Liver (tissue), 9 donors: ENCODE data around the gene ZFAND3. TPM values are rescaled to one million over a fixed set of nuclear protein-coding genes. Genes with fewer than 3 reads are reported as not detected.

Experiments used
- DNase-seq: peaks from one replicate; pipeline ENCODE4 v3.0.0-alpha.2; 2017; ENCODE audit warnings: low spot score
- H3K27ac ChIP-seq, 2 donors: one replicate each; pipeline ENCODE4 v1.7.0; 2013; ENCODE audit warnings: inconsistent platforms in 2 of 2, low read length in 2 of 2, control low read depth in 1 of 2, low read depth in 1 of 2, mild to moderate bottlenecking in 1 of 2
- H3K27me3 ChIP-seq, 4 donors: one replicate each; pipeline versions ENCODE4 v1.6.1 to v1.7.0; 2013; ENCODE audit warnings: low read length in 3 of 4, inconsistent platforms in 1 of 4, mild to moderate bottlenecking in 1 of 4, moderate library complexity in 1 of 4; ENCODE audit not compliant: control insufficient read depth in 4 of 4, insufficient read depth in 4 of 4
- H3K36me3 ChIP-seq, 4 donors: one replicate each; pipeline versions ENCODE4 v1.6.1 to v1.7.0; 2013; ENCODE audit warnings: low read length in 3 of 4, mild to moderate bottlenecking in 3 of 4, low read depth in 1 of 4, moderate library complexity in 1 of 4; ENCODE audit not compliant: control insufficient read depth in 4 of 4, insufficient read depth in 3 of 4
- H3K4me1 ChIP-seq, 4 donors: one replicate each; pipeline versions ENCODE4 v1.6.1 to v1.7.0; 2013; ENCODE audit warnings: low read length in 3 of 4, mild to moderate bottlenecking in 3 of 4, moderate library complexity in 1 of 4; ENCODE audit not compliant: control insufficient read depth in 4 of 4, insufficient read depth in 4 of 4
- H3K4me3 ChIP-seq, 3 donors: one replicate each; pipeline versions ENCODE4 v1.6.1 to v1.7.0; 2013; ENCODE audit warnings: low read length in 3 of 3, control low read depth in 1 of 3, low read depth in 1 of 3, mild to moderate bottlenecking in 1 of 3
- H3K9ac ChIP-seq, 2 donors: one replicate each; pipeline ENCODE4 v1.7.0; 2013; ENCODE audit warnings: low read length in 2 of 2, mild to moderate bottlenecking in 2 of 2, moderate library complexity in 2 of 2, control low read depth in 1 of 2, low read depth in 1 of 2
- H3K9me3 ChIP-seq, 4 donors: one replicate each; pipeline versions ENCODE4 v1.6.1 to v1.7.0; 2013; ENCODE audit warnings: low read length in 3 of 4; ENCODE audit not compliant: control insufficient read depth in 4 of 4
- CTCF ChIP-seq: fragments of 150-350 bp; IDR thresholded peaks from 2 replicates; pipeline ENCODE4 v1.5.1; 2017; ENCODE audit warnings: improper control_type of control experiment, low read depth, low read length; ENCODE audit not compliant: missing input control
- EGR1 ChIP-seq, 2 donors: IDR thresholded peaks; 2 replicates each; pipeline ENCODE4 v1.6.1; 2016 to 2018; ENCODE audit warnings: antibody characterized with exemption in 2 of 2, low read depth in 2 of 2
- FOXA2 ChIP-seq: IDR thresholded peaks from 2 replicates; pipeline ENCODE4 v1.6.1; 2016; ENCODE audit warnings: antibody characterized with exemption
- HNF4A ChIP-seq, 2 donors: conservative IDR thresholded peaks; 2 replicates each; pipeline ENCODE4 v1.6.1; 2016; ENCODE audit warnings: antibody characterized with exemption in 2 of 2, mild to moderate bottlenecking in 2 of 2
- HNF4G ChIP-seq: IDR thresholded peaks from 2 replicates; pipeline ENCODE4 v1.6.1; 2016; ENCODE audit warnings: antibody characterized with exemption
- MAX ChIP-seq: IDR thresholded peaks from 2 replicates; pipeline ENCODE4 v1.6.1; 2016; ENCODE audit warnings: antibody characterized with exemption
- RAD21 ChIP-seq, 2 donors: IDR thresholded peaks; 2 replicates each; pipeline ENCODE4 v1.6.1; 2016; ENCODE audit warnings: antibody characterized with exemption in 2 of 2, mild to moderate bottlenecking in 2 of 2
- RXRA ChIP-seq, 2 donors: IDR thresholded peaks; 2 replicates each; pipeline ENCODE4 v1.6.1; 2017 to 2018; ENCODE audit warnings: antibody characterized with exemption in 2 of 2, mild to moderate bottlenecking in 1 of 2
- SP1 ChIP-seq: IDR thresholded peaks from 2 replicates; pipeline ENCODE4 v1.6.1; 2018; ENCODE audit warnings: antibody characterized with exemption, mild to moderate bottlenecking
- YY1 ChIP-seq: IDR thresholded peaks from 2 replicates; pipeline ENCODE4 v1.6.1; 2016; ENCODE audit warnings: antibody characterized with exemption, mild to moderate bottlenecking
- ZBTB33 ChIP-seq: IDR thresholded peaks from 2 replicates; pipeline ENCODE4 v1.6.1; 2016; ENCODE audit warnings: antibody characterized with exemption
- WGBS: extraction: QIAGEN DNeasy Blood & Tissue Kit; methylation state at CpG from one replicate; pipeline ENCODE4 v1.1.7; 2013; 5-methylcytosine and 5-hydroxymethylcytosine counted together
- polyA plus RNA-seq, 2 donors: library from polyadenylated mRNA; stranded (reverse) in 1 of 2; unstranded in 1 of 2; fragments of 200-250 nt in 1 of 2; fragments of >200 nt in 1 of 2; fragmentation: Nextera tagmentation in 1 of 2; extraction: Ambion mirVana in 1 of 2; gene quantifications; one replicate each; pipeline versions ENCODE4 v1.2.1 to v1.2.3, GENCODE V29; 2013 to 2015
- total RNA-seq, 2 donors: library from RNA; depleted of rRNA; stranded (reverse); fragments of >200 nt; gene quantifications; one replicate each; pipeline ENCODE4 v1.2.3, GENCODE V29; 2014
- donor health status: healthy.
- donor health status: healthy.
- donor health status: healthy.
- donor health status: healthy.
- donor health status: healthy.

Gene ZFAND3
- total and polyA plus RNA-seq, 4 donors, result 7.7 to 37.5 (median 23.1) TPM

- H3K4me1 ChIP-seq, result peaks cover 0 to 16% (median 9%) of the 10 kb centered on the region in 4 donors
- H3K9me3 ChIP-seq, result no peaks in the 10 kb centered on the region
- no peaks in the 10 kb centered on the region for H3K27me3 ChIP-seq
- H3K27ac ChIP-seq, result no peak overlapping the region
- 5% methylated on average over 35 of the region's 35 CpGs for WGBS
- DNase-seq, result no peak
- H3K4me3 ChIP-seq, result peak overlapping the region; percentile 52 to 54 (median 52)
- H3K36me3 ChIP-seq, result no peaks in the 10 kb centered on the region
- peak overlapping the region in 1 of 2 donors; percentile 47 for H3K9ac ChIP-seq
- peak; percentile 72 for TF ChIP-seq YY1
- TF ChIP-seq CTCF, result no peak
- peak in 1 of 2 donors; percentile 38 for TF ChIP-seq RAD21 (IDR thresholded peaks at IDR 0.05)
Measured at GRCh38 chr6:37783856-37784584, 35.5 kb upstream of the ZFAND3 start.

GRCh38 chr6:37784585-37784967, 35.0 kb upstream of the ZFAND3 start:
- Histone ChIP-seq H3K4me1 (peaks cover 0 to 16% (median 9%) of the 10 kb centered on the region in 4 donors), H3K9me3 (no peaks in the 10 kb centered on the region), H3K9ac (no peak overlapping the region), H3K27ac (no peak overlapping the region), H3K27me3 (no peaks in the 10 kb centered on the region), H3K4me3 (peak overlapping the region in 1 of 3 donors; percentile 52), H3K36me3 (no peaks in the 10 kb centered on the region)
- 47% methylated on average over 7 of the region's 7 CpGs for WGBS
- no peak for TF ChIP-seq FOXA2
- peak; percentile 11 to 14 for TF ChIP-seq RAD21 (IDR thresholded peaks at IDR 0.05)
- no peak for TF ChIP-seq EGR1 (IDR thresholded peaks at IDR 0.05; ENCODE audit: low read depth in 2 of 2)
- TF ChIP-seq SP1, result no peak
- no peak for TF ChIP-seq MAX
- TF ChIP-seq ZBTB33, result no peak
- no peak for DNase-seq

- Histone ChIP-seq H3K27me3 (no peaks in the 10 kb centered on the region), H3K27ac (no peak overlapping the region), H3K36me3 (no peaks in the 10 kb centered on the region), H3K4me1 (peaks cover 0 to 16% (median 9%) of the 10 kb centered on the region in 4 donors), H3K9me3 (no peaks in the 10 kb centered on the region), H3K9ac (no peak overlapping the region), H3K4me3 (no peak overlapping the region)
- no peak for DNase-seq
- TF ChIP-seq RXRA (IDR thresholded peaks at IDR 0.05) (no peak), EGR1 (IDR thresholded peaks at IDR 0.05; ENCODE audit: low read depth in 2 of 2) (no peak), HNF4G (no peak), HNF4A (conservative IDR thresholded peaks at IDR 0.05) (no peak)
- WGBS, result 90% methylated on average over 13 of the region's 13 CpGs
Measured at GRCh38 chr6:37785002-37785662, 34.4 kb upstream of the ZFAND3 start.
